ENCODE data around the gene DAGLA. TPM values are rescaled to one million over a fixed set of nuclear protein-coding genes. Genes with fewer than 3 reads are reported as not detected.

DAGLA gene
- total and polyA plus RNA-seq, 2 donors from 2014 or later: 1.4 to 3.9 TPM

DNA sequence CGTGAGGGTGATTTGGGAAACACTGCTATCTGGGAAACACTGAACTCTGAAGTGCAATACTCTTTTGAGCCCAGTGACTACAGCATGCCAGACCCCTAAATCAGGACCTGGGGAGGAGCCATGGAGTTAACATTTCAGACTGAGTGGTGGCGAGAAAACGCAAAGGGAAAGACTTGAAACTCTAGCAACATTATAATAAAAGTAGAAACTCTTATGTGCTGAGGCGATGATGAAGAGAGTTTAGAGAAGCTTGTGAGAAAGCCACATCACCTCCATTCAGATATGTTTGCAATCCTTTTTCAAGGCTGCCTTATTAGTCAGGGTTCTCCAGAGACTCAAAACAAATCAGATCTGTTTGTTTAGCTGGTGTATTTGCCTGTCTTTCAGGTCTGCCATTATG, 114.4 kb downstream of the DAGLA start:
- no peak for TF ChIP-seq CTCF (IDR thresholded peaks at IDR 0.05; ENCODE audit: borderline replicate concordance, extremely low read depth, insufficient read depth)
- Histone ChIP-seq H3K36me3 (ENCODE audit: control insufficient read depth in 2 of 3, insufficient read depth in 3 of 3, low read length in 3 of 3) (peaks cover 4 to 6% (median 4%) of the 10 kb centered on the region in 3 donors), H3K9ac (ENCODE audit: low read length in 3 of 3) (no peak overlapping the region), H3K27ac (ENCODE audit: low read depth in 2 of 2, low read length in 2 of 2) (no peak overlapping the region), H3K9me3 (ENCODE audit: control insufficient read depth in 2 of 3, insufficient read depth in 1 of 3, low read length in 3 of 3) (no peaks in the 10 kb centered on the region), H3K4me1 (ENCODE audit: control insufficient read depth in 2 of 3, insufficient read depth in 2 of 3, low read depth in 1 of 3, low read length in 3 of 3) (peaks cover 3 to 13% (median 11%) of the 10 kb centered on the region in 3 donors), H3K27me3 (ENCODE audit: control insufficient read depth, insufficient read depth, low read length) (no peaks in the 10 kb centered on the region), H3K4me3 (ENCODE audit: low read length in 3 of 3) (no peak overlapping the region)
- DNase-seq (no peak), FAIRE-seq (no peak)
- intact Hi-C loops (cut with DNase I): no loop called here

DNA sequence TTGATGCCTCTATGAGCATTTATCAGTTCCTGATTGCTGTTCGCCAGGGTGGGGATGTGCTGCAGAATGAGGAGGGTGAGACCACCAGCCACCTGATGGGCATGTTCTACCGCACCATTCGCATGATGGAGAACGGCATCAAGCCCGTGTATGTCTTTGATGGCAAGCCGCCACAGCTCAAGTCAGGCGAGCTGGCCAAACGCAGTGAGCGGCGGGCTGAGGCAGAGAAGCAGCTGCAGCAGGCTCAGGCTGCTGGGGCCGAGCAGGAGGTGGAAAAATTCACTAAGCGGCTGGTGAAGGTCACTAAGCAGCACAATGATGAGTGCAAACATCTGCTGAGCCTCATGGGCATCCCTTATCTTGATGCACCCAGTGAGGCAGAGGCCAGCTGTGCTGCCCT, 115.3 kb downstream of the DAGLA start:
- TF ChIP-seq CTCF (IDR thresholded peaks at IDR 0.05; ENCODE audit: borderline replicate concordance, extremely low read depth, insufficient read depth): no peak
- Histone ChIP-seq H3K9me3 (ENCODE audit: control insufficient read depth in 2 of 3, insufficient read depth in 1 of 3, low read length in 3 of 3) (no peaks in the 10 kb centered on the region), H3K9ac (ENCODE audit: low read length in 3 of 3) (no peak overlapping the region), H3K4me3 (ENCODE audit: low read length in 3 of 3) (no peak overlapping the region), H3K36me3 (ENCODE audit: control insufficient read depth in 2 of 3, insufficient read depth in 3 of 3, low read length in 3 of 3) (no peaks in the 10 kb centered on the region), H3K4me1 (ENCODE audit: control insufficient read depth in 2 of 3, insufficient read depth in 2 of 3, low read depth in 1 of 3, low read length in 3 of 3) (peaks cover 3 to 13% (median 11%) of the 10 kb centered on the region in 3 donors), H3K27ac (ENCODE audit: low read depth in 2 of 2, low read length in 2 of 2) (no peak overlapping the region), H3K27me3 (ENCODE audit: control insufficient read depth, insufficient read depth, low read length) (no peaks in the 10 kb centered on the region)
- FAIRE-seq: no peak
- no peak for DNase-seq
- intact Hi-C loops (cut with DNase I): no loop called here

DNA sequence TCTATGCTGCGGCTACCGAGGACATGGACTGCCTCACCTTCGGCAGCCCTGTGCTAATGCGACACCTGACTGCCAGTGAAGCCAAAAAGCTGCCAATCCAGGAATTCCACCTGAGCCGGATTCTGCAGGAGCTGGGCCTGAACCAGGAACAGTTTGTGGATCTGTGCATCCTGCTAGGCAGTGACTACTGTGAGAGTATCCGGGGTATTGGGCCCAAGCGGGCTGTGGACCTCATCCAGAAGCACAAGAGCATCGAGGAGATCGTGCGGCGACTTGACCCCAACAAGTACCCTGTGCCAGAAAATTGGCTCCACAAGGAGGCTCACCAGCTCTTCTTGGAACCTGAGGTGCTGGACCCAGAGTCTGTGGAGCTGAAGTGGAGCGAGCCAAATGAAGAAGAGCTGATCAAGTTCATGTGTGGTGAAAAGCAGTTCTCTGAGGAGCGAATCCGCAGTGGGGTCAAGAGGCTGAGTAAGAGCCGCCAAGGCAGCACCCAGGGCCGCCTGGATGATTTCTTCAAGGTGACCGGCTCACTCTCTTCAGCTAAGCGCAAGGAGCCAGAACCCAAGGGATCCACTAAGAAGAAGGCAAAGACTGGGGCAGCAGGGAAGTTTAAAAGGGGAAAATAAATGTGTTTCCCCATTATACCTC, 115.8 kb downstream of the DAGLA start:
- FAIRE-seq (no peak), DNase-seq (no peak)
- TF ChIP-seq CTCF (IDR thresholded peaks at IDR 0.05; ENCODE audit: borderline replicate concordance, extremely low read depth, insufficient read depth): no peak
- Histone ChIP-seq H3K4me3 (ENCODE audit: low read length in 3 of 3) (no peak overlapping the region), H3K36me3 (ENCODE audit: control insufficient read depth in 2 of 3, insufficient read depth in 3 of 3, low read length in 3 of 3) (no peaks in the 10 kb centered on the region), H3K27ac (ENCODE audit: low read depth in 2 of 2, low read length in 2 of 2) (no peak overlapping the region), H3K9ac (ENCODE audit: low read length in 3 of 3) (no peak overlapping the region), H3K9me3 (ENCODE audit: control insufficient read depth in 2 of 3, insufficient read depth in 1 of 3, low read length in 3 of 3) (no peaks in the 10 kb centered on the region), H3K4me1 (ENCODE audit: control insufficient read depth in 2 of 3, insufficient read depth in 2 of 3, low read depth in 1 of 3, low read length in 3 of 3) (peaks cover 3 to 13% (median 11%) of the 10 kb centered on the region in 3 donors), H3K27me3 (ENCODE audit: control insufficient read depth, insufficient read depth, low read length) (no peaks in the 10 kb centered on the region)
- intact Hi-C loops (cut with DNase I): no loop called here

Other genes with a start within 250 kb of the DAGLA start
- 2.9 TPM for gene LRRC10B, start 171.6 kb upstream of the DAGLA start, total RNA-seq
- 1.0 TPM for gene LRRC10B, start 171.6 kb upstream of the DAGLA start, polyA plus RNA-seq (ENCODE audit: insufficient read depth, low read depth, low replicate concordance)
- gene SYT7, start 99.3 kb upstream of the DAGLA start, total RNA-seq: 5.7 TPM
- gene SYT7, start 99.3 kb upstream of the DAGLA start, polyA plus RNA-seq (ENCODE audit: insufficient read depth, low read depth, low replicate concordance): 6.7 TPM
- 36.3 TPM for gene MYRF, start 72.2 kb downstream of the DAGLA start, total RNA-seq
- gene MYRF, start 72.2 kb downstream of the DAGLA start, polyA plus RNA-seq (ENCODE audit: insufficient read depth, low read depth, low replicate concordance): 6.0 TPM
- gene TMEM258, start 112.2 kb downstream of the DAGLA start, total RNA-seq: 92.1 TPM
- 228 TPM for gene TMEM258, start 112.2 kb downstream of the DAGLA start, polyA plus RNA-seq (ENCODE audit: insufficient read depth, low read depth, low replicate concordance)
- gene FEN1, start 112.5 kb downstream of the DAGLA start, total RNA-seq: 8.8 TPM
- gene FEN1, start 112.5 kb downstream of the DAGLA start, polyA plus RNA-seq (ENCODE audit: insufficient read depth, low read depth, low replicate concordance): 8.5 TPM
- 19.5 TPM for gene FADS1, start 136.6 kb downstream of the DAGLA start, total RNA-seq
- gene FADS1, start 136.6 kb downstream of the DAGLA start, polyA plus RNA-seq (ENCODE audit: insufficient read depth, low read depth, low replicate concordance): 6.7 TPM
- gene FADS2, start 147.9 kb downstream of the DAGLA start, total RNA-seq: 49.2 TPM
- 9.8 TPM for gene FADS2, start 147.9 kb downstream of the DAGLA start, polyA plus RNA-seq (ENCODE audit: insufficient read depth, low read depth, low replicate concordance)
- 58.2 TPM for gene FADS3, start 211.2 kb downstream of the DAGLA start, total RNA-seq
- gene FADS3, start 211.2 kb downstream of the DAGLA start, polyA plus RNA-seq (ENCODE audit: insufficient read depth, low read depth, low replicate concordance): 20.5 TPM
- gene RAB3IL1, start 237.2 kb downstream of the DAGLA start, total RNA-seq: 14.6 TPM
- gene RAB3IL1, start 237.2 kb downstream of the DAGLA start, polyA plus RNA-seq (ENCODE audit: insufficient read depth, low read depth, low replicate concordance): 27.8 TPM

Measured in kidney (tissue), 14 donors.